ENCODE data around the gene UPK3A.
A peak's percentile ranks its signal among the peaks of the same experiment; 100 is the strongest.

UPK3A gene

DNA sequence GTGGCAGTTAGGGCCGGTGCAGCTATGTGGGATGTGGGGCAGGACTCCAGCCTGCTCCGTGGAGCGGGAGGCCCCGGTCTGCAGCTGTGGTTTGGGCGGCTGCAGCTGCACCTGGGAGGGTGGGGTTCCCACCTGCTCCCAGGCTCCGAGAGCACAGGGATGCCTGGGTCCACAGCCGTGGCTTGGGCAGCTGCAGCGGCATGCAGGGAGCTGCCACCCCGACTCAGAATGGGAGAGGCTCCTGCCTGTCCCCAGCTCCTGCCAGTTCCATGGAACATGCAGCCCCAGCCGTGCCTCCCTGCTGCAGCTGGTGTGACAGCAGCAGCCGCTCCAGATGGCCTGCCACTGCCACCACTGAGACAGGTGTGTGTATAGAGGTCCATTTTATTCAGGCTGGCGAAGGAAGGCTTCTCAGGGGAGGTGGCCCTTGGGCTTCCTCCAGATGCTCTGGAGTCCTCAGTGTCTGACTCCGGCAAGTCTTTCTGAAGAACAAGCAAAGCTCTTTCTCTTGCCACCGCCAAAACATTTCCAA, 21.8 kb upstream of the UPK3A start:
- no peak overlapping the region for H3K4me3 ChIP-seq (ENCODE audit: low read depth, low read length)
- POLR2A ChIA-PET = no interaction called here
- TF ChIP-seq, protein P1, sequence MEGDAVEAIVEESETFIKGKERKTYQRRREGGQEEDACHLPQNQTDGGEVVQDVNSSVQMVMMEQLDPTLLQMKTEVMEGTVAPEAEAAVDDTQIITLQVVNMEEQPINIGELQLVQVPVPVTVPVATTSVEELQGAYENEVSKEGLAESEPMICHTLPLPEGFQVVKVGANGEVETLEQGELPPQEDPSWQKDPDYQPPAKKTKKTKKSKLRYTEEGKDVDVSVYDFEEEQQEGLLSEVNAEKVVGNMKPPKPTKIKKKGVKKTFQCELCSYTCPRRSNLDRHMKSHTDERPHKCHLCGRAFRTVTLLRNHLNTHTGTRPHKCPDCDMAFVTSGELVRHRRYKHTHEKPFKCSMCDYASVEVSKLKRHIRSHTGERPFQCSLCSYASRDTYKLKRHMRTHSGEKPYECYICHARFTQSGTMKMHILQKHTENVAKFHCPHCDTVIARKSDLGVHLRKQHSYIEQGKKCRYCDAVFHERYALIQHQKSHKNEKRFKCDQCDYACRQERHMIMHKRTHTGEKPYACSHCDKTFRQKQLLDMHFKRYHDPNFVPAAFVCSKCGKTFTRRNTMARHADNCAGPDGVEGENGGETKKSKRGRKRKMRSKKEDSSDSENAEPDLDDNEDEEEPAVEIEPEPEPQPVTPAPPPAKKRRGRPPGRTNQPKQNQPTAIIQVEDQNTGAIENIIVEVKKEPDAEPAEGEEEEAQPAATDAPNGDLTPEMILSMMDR (IDR thresholded peaks at IDR 0.05; ENCODE audit: insufficient read depth, low read length, missing control alignments) = no peak
- DNase-seq (ENCODE audit: low read depth, low spot score) = no peak
- CTCF ChIA-PET = interaction anchor here (1.0 to 7.5 kb wide), 10 partner anchors 9 to 290 kb away, joined by 3 to 53 read pairs (median 4); no protein-coding TSS in a partner anchor

DNA sequence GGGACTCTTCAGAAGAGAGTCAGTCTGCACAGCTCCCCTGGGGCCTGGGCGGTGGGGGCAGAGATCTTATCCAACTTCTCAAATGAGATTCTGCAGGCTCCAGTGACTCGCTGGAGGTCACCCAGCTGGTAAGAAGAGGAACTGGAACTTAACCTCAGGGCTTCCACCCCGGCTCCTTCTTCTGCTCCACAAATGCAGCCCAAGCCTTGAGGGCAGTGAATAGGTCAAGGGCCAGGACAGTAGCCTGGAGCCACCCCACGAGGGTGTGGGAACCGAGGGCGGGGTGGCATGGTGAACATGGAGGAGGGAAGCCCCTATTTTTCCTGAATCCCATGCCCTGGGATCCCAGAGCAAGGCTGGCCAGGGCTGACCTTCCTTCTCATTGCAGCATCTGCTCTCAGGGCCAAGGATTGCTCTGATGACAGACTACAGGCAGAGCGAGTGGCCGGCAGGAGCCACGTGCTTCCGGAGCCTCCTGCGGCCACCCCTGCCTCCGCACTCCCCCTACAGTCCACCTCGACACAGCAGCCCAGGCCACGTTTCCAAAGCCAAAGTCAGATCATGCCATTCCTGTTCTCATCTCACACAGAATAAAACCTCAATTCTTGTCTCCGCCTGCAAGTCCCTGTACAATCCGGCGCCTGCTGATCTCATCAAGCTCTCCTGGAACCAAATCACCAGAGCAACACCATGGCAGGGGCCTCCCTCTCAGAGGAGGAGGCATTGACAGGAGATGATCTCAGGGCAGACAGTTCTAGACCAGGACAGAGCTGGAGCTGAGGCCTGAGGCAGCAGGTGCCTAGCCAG, 21.1 kb upstream of the UPK3A start:
- POLR2A ChIA-PET = no interaction called here
- H3K4me3 ChIP-seq (ENCODE audit: low read depth, low read length) = no peak overlapping the region
- DNase-seq (ENCODE audit: low read depth, low spot score) = no peak
- TF ChIP-seq, protein P1 (IDR thresholded peaks at IDR 0.05; ENCODE audit: insufficient read depth, low read length, missing control alignments) = peak; percentile 78
- CTCF ChIA-PET = interaction anchor here (0.6 to 7.5 kb wide), 13 partner anchors 8 to 289 kb away, joined by 3 to 53 read pairs (median 3); no protein-coding TSS in a partner anchor

DNA sequence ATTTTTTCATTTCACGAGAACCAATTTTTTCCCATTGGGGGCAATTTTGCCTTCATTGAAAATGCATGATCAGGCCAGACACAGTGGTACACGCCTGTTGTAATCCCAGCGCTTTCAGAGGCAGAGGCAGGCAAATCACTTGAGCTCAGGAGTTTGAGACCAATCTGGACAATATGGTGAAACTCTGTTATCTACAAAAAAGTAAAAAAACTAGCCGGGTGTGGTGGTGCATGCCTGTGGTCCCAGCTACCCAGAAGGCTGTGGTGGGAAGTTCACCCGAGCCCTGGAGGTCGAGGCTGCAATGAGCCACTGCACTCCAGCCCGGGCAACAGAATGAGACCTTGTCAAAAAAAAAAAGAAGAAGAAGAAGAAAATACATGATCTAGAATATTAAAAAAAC, 19.2 kb upstream of the UPK3A start:
- POLR2A ChIA-PET = no interaction called here
- no peak overlapping the region for H3K4me3 ChIP-seq (ENCODE audit: low read depth, low read length)
- TF ChIP-seq, protein P1 (IDR thresholded peaks at IDR 0.05; ENCODE audit: insufficient read depth, low read length, missing control alignments) = no peak
- CTCF ChIA-PET = interaction anchor here (0.7 to 7.5 kb wide), 4 partner anchors 54 to 287 kb away, joined by 3 to 53 read pairs (median 4); no protein-coding TSS in a partner anchor
- DNase-seq (ENCODE audit: low read depth, low spot score) = no peak

DNA sequence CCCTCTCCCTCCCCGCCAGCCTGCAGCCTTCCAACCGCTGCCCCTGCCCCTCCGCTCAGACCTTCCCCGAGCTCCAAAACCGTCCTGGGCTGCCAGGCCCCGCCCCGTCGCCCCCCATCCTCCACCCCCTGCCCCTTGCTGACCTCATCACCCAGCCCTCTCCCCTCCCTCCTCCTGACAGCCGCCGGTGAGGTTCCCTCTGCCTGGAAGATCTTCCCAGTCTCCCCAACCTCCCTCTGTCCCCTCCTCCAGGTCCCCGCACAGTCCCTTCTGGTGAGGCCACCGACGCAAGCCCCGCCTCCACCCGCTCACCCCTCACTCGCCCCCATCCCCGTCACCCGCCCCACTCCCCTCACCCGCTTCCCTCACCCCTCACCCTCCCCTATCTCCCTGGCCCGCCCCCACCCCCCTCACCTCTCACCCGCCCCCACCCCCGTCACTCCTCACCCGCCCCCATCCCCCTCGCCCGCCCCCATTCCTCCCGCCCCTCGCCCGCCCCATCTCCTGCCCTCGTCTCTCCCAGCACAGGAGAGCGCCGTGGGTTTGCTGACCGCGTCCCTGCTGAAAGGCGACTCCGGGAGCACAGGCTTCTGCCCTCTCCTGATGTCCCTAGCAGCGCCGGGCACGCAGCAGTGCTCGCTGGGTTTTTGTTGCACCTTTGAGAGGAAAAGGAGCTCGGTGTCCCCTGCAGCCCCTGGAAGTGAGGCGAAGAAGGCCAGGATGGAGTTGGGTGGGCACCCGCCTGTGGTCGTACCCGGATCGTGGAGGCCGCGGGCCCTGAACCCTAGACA, 16.4 kb upstream of the UPK3A start:
- no peak for DNase-seq (ENCODE audit: low read depth, low spot score)
- H3K4me3 ChIP-seq (ENCODE audit: low read depth, low read length) = peak overlapping the region; percentile 67
- POLR2A ChIA-PET = no interaction called here
- CTCF ChIA-PET = interaction anchor here (0.7 to 9.2 kb wide), 14 partner anchors 10 to 379 kb away, joined by 3 to 59 read pairs (median 5); no protein-coding TSS in a partner anchor
- TF ChIP-seq, protein P1 (IDR thresholded peaks at IDR 0.05; ENCODE audit: insufficient read depth, low read length, missing control alignments) = no peak

DNA sequence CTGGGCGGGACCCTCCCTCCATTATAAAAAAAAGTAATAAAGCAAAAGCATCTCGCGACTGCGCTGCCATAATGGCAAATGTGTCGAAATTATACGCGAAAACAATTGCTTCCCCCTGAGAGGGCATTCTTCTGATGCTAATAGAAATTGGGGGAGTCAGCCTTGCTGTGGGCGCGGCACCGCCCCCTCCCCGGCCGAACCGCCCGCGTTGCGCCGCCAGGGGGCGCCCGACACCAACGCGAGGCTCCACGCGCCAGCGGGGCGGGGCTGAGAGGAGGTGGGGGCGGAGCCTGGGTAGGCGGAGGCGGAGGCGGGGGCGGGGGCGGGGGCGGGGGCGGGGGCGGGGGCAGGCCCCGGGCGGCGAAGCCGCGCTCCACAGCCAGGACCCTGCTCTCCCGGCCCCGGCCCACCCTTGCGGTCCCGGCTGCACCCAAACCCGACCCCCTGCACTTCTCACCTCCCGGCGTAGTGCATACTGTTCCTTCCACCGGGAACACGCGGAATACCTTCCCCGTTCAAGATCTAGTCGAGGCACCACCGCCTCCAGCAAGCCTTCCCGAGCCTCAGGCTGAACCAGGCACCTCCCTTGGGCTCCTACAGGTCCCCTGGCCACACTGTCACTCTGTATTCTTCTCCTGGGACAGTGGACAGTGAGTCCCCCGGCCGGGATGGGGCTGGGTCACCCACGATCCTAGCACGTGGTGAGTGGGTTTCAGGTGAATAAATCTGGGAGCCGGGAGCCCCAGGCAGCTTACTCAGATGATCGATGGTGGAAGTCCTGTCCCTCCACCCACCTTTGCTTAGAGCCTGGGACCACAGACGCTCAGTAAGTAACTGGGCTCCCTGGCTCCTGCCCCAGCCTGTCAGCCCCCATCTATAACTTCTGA, 15.5 kb upstream of the UPK3A start:
- peak overlapping the region; percentile 67 for H3K4me3 ChIP-seq (ENCODE audit: low read depth, low read length)
- CTCF ChIA-PET = interaction anchor here (0.7 to 9.2 kb wide), 12 partner anchors 9 to 296 kb away, joined by 3 to 59 read pairs (median 5); no protein-coding TSS in a partner anchor
- TF ChIP-seq, protein P1 (IDR thresholded peaks at IDR 0.05; ENCODE audit: insufficient read depth, low read length, missing control alignments) = peak; percentile 82
- POLR2A ChIA-PET = no interaction called here
- no peak for DNase-seq (ENCODE audit: low read depth, low spot score)

All from AG04449 (cell line).